VCaP (cell line): Measurements from ENCODE around the gene NTN1.

Experiments
- H3K27ac ChIP-seq: fragments of 450-650 bp; 2 replicates; pipeline ENCODE4 v1.5.1; 2017
- CTCF ChIP-seq: fragments of 450-650 bp; conservative IDR thresholded peaks from 2 replicates; pipeline ENCODE4 v1.5.1; 2017; ENCODE audit warnings: mild to moderate bottlenecking, moderate library complexity

The NTN1 gene

GRCh38 chr17:9116311-9116835 lies 95.1 kb downstream of the NTN1 start:
- no peak overlapping the region for H3K27ac ChIP-seq
- TF ChIP-seq CTCF = no peak

GRCh38 chr17:9116861-9117568 lies 95.7 kb downstream of the NTN1 start:
- H3K27ac ChIP-seq = no peak overlapping the region
- no peak for TF ChIP-seq CTCF

DNA sequence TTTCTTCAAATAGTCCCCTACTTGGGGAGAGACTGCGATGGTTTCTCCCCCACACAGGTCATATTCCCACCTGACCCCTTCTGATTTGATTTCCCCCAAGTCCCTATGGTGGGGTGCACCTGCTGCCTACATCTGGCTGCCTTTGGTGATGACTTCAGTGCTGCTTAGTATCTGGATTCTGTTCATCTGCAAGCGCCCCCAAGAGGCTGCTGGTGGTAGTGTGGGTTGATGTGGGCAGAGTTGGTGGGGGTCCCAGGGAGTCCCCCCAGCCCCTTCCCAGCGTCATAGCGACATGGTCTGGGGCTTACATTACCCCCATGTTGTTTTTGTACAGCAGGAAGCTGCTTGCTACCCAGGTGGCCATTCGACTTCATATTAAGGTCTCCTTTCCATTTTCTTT lies 99.2 kb downstream of the NTN1 start:
- no peak for TF ChIP-seq CTCF
- no peak overlapping the region for H3K27ac ChIP-seq

- H3K27ac ChIP-seq = no peak overlapping the region
- TF ChIP-seq CTCF = no peak
Observed at GRCh38 chr17:9121186-9121820, 100.0 kb downstream of the NTN1 start.

DNA sequence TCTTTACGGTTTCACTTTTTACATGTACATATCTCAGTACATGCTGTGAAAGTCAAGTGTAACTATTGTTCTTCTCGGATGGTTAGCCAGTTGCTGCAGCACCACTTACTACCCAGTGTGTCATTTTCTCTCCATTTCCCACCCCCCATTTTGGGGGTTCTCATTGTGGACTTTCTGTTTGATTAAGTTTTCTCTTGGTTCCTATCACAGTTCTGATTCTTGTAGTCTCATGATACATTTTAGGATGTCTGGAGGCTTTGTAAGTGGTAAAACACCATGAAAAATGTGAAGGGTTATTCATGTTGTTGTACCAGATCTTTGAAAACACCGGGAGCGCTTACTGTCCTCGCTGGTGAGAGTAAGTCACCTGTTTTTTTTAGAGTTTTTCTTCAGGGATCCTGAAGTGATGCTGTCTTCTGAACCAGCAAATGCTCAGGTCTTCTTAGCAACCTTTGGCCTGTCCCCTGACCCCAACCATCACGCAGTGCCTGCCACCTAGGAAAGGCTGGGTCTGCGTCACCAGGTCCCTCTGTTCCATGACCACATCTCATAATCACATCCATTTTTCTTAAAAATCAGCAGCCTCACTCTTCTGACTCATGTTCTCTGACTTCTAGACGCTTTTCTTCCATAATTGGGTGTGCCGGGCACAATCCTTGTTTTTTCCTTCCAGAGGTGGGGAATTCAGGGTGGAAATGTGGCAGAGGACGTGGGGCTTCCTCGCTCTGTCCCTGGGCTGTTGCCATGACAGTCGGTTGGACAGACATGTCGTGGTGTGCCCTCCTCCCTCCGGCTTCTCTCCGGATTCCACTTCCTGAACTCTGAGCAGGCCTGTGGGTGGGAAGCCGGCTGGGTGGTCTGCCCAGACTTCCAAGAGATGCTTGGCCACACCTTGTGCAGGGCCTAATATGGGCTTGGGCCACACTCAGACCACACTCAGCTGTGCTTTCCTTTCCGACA lies 102.6 kb downstream of the NTN1 start:
- no peak overlapping the region for H3K27ac ChIP-seq
- no peak for TF ChIP-seq CTCF

- TF ChIP-seq CTCF = no peak
- no peak overlapping the region for H3K27ac ChIP-seq
Observed at GRCh38 chr17:9124554-9124935, 103.2 kb downstream of the NTN1 start.

DNA sequence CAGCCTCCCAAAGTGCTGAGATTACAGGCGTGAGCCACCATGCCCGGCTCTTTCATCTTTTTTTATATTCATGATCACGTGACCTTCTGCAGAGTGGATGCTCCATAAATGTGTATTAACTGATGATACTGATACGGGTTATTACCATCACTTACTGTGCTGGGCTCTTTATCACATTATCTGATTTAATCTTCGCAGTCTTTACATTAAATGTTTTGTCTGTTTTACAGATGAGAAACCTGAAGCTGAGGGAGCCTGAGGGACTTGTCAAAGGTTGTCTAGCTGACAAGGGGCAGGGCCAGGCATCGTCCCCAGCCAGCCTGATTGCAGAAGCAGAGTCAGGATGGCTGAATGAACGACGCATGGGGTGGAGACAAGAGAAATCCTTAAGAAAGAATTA lies 104.4 kb downstream of the NTN1 start:
- no peak overlapping the region for H3K27ac ChIP-seq
- no peak for TF ChIP-seq CTCF
